CD4-positive, alpha-beta T cell treated with Interleukin-15 for 1 hour (primary cell): ENCODE data around the gene DIAPH2.

Experiments used
- DNase-seq: peaks from one replicate; pipeline ENCODE4 v3.0.0-alpha.2; 2020

DIAPH2 gene

DNA sequence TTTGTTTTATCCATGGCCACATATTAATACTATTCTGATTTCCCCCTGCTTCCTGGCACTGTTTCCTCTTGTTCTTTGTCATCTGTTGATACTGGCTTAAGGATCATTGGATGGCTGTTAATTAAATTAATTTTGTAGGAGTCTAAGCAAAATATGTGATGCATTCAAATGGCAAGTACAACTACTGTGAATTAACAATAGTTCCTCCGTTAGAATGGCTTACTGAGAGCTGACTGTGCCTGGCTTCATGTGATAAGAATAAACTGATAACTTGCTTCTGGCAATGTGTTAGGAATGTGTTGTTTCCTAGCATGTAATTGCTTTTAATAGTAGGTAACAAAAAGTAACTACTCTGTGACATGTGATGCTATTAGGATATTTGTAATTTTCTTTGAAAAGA lies 297.5 kb downstream of the DIAPH2 start:
- DNase-seq: no peak

DNA sequence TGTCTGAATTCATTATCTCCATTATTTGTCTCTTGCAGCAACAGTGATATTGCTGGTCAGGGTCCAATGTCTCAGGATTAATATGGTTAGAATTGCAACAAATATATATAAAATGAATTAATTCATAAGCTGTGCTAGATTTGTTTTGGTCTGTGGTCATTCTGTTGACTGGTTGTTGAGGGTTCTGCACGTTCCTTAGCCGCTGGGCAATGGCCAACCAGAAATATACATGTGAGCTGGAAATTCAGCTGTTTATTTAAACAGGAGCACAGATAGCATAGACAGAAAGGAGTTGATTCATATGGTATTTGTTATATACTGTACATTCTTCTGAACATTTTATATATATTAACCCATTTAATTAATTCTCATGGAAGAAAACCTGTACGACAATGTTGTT lies 299.9 kb downstream of the DIAPH2 start:
- no peak for DNase-seq

DNA sequence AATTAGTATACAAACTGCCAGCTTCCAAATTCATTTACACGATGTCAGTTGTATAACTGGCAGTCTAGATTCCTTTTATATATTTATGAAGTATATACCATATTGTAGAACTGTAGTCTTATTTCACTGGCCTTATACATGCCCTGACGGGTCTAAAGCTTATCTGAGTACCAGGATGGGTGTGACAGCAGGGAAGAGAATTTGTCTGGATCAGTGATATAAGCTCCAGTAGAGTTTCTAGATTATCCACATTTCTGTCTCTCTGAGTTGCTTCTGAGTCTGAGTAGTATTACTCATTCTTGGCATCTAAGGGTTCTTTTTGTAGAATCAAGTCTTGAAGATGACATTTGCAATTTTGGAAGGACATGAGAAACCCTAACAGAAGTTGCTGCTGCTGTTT lies 300.4 kb downstream of the DIAPH2 start:
- no peak for DNase-seq

DNA sequence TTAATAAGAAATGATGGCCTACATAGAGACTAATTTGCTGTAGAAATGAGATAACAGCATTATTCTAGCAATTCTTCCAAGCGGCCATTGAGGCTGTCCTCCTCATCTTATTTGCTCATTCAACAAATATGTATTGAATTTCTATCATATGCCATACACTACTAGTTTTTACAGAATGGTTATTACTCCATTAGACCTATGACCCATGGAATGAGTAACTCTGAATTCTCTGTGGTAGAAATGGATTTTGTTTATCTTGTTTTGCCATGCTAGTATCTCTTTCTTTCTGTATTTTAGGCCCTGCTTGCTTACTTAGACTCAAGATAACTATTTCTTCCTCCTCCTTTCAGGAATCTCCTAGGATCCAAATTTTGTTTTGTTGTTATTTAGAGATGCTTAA lies 302.6 kb downstream of the DIAPH2 start:
- no peak for DNase-seq

DNA sequence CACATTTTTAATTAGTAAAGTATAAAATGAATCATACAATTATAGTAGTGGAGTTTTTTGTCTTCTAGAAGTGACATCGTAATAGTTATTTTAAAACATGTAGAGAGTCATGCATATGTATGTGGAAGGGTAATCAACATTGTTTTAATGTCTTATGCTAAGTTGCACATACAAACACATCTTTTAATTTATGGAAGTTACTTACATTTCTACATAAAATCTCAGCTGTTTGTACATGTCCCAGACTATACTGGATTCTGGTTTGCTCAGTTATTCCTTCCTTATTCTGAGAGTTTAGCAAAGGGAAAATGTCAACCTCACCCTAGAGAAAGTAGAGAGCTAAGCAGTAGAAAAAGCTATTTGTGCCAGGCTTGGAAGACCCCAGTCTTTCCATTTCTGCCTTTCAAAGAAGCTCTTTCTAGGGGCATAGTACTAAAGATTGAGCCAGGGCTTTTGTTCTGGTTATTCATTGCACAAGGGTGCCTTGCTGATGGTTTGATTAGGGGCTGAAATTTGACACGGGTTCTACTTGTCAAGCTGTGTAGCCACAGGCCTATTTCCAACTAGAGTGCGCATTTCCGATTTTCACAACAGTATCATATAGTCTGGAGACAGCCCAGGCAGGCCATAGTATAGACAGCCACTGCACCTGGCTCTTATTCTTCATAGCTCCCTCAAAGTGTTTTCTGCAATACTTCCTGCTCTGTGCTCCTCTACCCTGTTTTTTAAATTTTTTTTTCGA lies 305.4 kb downstream of the DIAPH2 start:
- DNase-seq: no peak

DNA sequence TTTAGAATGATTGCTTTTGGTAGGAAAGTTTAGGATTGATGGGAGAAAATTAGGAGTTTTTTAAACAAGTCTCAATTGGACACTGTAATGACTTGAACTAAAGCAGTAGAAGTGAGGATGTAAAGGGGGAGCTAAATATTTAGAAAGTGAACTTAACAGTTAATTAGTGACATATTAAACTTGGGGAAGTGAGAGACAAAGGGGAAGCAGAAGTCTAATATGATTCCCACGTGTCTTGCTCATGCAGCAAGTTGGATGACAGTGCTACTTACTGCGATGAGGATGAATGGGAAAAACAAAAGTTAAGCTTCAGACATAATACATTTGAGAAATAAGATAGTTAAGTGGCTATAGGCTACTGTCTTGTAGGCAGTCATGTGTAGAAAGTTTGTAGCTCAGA lies 309.5 kb downstream of the DIAPH2 start:
- DNase-seq: no peak

DNA sequence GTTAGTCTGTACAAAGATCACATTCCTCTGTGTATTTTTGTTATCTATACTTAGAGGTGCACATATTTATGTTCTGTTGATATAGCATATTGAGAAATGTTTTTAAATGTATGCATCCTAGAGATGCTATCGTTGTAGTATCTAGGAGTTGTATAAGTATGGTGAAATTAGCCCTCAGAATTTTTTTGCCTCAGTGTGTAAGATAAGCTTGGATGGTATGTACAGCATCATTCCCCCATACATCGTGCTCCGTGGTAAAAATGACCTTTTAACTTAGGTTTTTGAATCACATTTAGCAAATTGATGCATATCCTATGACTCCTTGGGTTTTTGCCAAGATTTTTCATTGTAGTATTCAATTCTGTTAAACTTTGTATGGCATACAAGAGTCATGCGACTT lies 312.6 kb downstream of the DIAPH2 start:
- DNase-seq: no peak

DNA sequence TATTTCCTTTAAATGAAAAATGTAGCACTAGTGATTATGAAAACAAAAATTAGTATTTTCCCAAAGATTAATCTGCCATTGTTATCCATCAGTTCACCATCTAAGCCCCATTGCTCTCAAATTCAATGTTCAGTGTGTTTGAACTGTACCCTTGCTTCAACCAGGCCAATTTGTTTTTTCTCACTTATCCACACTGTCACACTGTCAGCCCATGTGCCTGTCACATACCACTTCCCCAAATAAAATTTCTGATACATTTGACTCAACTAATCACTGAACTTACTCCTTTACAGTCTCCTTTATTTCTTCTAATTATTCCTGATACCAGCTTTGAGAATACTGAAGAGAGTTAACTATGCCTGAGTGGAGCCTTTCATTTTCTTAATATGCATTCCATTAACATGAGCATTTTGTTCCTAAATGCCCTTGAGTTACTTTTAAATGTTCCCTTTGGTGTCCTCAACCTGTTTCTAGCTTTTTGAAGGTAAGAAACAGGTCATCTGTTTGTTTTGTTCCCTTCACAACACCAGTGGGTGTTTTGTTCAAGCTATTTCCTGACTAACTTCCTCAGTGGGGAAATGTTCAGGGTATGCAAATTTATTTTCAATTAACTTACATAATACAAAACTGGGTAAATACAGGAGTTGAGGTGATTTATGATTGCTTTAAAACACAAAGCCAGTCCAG lies 316.2 kb downstream of the DIAPH2 start:
- DNase-seq: no peak

DNA sequence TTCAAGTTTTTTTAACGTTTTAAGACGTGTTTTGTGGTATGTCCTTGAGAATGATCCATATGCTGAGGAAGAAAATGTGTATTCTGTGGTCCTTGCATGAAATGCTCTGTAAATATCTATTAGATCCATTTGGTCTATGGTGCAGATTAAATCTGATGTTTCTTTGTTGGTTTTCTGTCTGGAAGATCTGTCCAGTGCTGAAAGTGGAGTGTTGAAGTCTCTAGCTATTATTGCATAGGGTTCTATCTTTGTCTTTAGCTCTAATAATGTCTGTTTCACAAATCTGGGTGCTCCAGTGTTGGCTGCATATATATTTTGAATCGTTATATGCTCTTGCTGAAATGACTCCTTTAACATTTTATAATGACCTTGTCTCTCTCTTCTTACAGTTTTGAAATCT lies 321.5 kb downstream of the DIAPH2 start:
- DNase-seq: no peak

DNA sequence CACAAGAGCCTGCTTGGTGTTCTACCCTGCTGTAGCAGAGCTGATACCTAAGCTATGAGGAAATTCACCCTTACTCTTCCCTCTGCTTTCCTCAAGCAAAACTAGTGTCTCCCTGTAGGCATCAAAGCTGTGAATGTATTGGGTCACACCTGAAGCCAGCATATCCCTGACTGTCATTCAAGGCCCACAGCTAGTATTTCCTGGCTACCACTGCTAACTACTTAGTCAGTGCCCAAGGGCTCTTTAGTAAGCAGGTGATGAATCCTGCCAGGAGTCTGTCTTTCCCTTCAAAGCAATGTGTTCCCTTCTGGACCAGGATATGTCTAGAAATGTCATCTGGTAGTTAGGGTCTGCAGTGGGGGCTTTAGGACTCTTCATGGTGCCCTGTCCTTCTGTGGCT lies 324.7 kb downstream of the DIAPH2 start:
- no peak for DNase-seq

DNA sequence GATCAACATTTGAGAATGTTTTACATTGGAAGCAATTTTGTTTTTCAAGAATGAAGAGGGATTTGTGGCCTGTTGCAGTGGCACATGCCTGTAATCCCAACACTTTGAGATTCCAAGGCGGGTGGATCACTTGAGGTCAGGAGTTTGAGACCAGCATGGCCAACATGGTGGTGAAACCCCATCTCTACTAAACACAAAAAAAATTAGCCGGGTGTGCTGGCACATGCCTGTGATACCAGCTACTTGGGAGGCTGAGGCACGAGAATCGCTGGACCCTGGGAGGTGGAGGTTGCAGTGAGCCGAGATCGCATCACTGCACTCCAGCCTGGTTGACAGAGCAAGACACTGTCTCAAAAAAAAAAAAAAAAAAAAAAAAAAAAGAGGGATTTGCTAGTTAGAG lies 326.9 kb downstream of the DIAPH2 start:
- no peak for DNase-seq

DNA sequence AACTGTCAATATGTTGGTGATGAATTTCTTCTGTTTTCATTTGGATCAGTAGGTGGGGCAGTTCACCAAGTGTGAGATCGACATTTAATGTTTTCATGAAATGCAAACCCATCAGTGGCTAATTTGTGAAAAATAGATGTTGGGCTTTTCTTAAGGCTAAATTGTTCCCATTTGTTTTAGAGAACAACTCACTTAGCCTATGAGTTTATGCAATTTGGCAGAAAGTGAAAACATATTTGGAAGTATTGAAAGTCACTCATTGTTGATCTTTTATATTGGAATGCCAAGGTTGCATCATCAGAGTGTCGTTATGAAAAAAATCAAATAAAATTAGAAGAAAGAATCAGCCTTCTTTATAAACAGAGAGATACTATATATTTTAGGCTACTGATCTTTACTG lies 331.5 kb downstream of the DIAPH2 start:
- DNase-seq: no peak

DNA sequence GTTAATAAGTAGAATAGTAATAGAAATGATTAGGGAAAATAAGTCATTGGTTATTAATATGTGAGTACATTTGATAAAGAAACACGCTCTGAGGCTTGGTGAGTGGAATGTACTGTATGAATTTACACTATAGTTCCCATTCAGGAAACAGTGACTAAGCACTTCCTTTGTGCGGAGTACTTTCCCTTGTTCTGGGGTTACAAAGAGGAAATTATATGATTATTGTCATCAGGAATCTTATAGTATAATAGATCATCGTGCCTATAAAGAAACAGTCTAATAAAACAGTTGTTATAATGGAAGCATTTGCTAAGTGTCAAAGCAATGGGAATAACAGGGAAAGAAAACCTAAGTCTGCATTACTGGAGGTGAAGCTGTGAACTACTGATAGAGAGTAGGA lies 337.0 kb downstream of the DIAPH2 start:
- DNase-seq: no peak

DNA sequence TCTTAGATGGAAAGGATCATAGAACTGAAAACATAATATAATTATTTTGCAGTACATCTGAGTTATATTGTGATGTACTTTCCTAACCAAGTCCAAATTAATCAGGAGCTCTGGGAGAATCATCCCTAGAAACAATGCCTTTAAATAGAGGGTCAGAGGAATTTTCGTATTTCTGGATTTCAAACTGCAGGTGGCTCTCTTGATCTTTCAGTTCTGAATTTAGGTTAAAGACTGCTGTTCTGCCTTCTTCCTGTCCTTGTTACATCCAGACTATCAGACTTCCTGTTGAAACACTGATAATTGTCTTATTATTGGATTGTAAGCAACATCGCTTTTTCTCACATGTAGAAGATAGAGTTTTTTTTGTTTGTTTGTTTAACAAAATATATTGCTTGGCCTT lies 341.8 kb downstream of the DIAPH2 start:
- DNase-seq: no peak

DNA sequence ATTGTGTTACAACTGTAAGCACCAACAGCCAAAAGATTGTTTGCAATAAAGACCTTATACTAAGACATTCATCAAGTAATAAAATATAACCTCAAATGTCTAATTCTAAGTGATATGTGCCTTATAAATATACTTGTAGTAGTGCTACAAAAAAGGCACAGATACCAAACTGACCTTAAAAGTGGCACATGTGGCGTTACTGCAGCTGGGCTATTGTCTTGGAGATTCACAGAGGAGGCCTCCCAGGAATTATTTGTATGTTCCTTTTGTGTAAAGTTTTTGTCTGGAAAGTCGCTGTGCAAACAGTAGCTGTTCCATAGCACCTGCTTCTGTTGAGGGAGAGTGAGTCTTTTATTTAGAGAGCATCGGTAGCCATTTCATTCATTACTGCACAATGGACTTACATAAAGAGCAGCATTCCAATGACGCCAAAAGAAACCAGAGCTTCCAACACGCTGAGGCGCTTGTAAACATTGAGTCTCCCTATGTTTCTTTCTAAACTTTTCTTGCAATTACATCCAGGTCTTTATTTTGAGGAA lies 342.8 kb downstream of the DIAPH2 start:
- DNase-seq: no peak

DNA sequence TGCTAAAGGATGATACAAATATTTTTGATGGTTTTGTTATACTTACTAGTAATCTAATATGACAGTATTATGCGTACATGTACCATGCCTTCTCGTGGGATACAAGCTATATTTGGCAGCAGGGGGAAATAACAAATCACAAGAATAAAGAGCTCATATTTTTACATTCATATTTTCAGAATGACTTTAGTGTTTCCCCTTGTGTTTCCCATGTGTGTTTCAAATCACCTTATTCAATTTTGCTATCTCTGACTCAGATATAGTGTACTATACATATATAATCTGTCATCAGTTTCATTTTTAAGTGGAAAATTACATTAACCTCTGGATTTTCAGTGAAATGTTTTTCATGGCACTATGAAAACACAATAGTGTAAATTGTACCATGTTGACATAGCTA lies 345.8 kb downstream of the DIAPH2 start:
- no peak for DNase-seq

DNA sequence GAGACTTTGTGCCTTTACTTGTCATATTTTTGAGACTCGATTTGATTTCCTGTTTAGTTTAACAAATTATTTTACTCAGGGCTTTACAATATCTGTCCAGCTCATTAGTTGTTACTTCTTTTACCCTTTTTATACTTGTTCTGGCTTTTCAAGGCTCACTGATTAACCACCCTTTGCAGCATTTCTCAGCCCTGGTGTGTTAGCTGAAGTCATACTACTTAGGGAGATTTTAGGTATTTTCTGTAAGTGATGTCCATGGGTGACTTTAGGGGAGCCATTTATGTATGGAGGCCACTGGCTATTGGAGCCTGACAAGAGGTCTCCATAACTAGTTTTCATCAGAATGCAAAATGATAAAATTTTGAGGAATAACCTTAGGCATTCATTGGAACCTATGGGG lies 346.3 kb downstream of the DIAPH2 start:
- no peak for DNase-seq

DNA sequence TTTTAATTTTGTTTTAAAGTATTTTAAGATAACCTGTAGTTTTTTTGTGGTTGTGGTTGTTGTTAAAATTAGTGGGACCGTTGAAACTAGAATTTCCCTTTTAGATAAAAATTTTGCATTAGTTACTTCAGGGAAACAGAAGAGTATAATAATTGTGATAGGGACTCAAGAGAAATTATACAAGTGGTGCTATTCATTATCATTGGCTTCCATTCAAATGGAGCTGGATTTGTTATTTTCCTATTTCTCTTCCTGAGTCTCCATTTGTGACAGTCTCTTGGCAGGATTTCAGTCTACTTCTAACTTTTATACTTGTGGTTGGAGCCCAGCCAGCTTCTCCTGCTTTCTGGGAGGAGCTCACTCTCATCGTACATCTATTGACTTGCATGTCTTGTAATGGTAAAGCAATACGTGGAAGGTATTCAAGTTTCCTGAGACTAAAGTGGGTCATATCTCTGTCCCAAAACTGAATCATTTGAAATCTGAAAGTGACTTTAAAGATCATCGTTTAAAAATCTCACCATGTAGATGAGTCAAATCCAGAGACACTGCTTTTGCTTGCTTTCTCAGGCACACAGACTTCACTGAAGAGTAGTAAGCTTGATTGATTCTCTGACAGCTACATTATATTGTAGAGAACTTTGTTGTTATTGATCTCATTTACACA lies 354.9 kb downstream of the DIAPH2 start:
- DNase-seq: no peak

DNA sequence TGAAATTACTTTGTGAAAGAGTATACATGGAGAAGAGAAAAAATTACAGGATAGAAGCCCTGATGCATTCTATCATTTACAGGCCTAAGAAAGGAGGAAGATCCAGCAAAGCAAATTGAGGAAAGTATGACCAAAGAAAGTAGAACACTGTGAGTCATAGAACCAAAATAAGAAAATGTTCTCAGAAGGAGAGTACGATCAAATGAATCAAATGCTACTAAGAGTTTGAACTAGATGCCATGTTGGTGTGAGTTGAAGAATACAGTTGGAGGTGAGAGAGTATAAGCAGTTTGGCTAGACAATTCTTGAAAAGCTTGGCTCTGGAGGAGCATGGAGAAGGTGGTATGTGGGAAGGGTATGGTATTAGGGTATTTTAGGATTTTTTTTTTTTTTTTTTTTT lies 360.8 kb downstream of the DIAPH2 start:
- DNase-seq: no peak

DNA sequence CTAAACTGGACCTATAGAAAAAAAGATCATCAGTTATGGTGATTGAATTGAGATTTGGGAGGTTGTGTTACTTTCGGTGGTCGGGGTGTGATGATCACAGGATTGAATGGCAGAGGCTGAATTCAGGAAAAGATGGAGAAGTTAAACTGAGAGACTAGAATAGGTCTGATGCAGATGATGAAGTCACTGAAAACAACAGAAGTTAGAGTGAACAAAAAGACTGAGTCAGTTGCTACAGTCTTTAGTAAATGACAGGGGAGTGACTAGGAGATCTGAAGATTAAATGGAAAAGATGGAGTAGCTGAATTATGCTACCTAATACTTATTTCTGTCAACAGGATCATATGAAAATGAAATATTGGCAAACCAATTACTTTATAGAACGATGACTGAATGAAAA lies 362.2 kb downstream of the DIAPH2 start:
- no peak for DNase-seq

DNA sequence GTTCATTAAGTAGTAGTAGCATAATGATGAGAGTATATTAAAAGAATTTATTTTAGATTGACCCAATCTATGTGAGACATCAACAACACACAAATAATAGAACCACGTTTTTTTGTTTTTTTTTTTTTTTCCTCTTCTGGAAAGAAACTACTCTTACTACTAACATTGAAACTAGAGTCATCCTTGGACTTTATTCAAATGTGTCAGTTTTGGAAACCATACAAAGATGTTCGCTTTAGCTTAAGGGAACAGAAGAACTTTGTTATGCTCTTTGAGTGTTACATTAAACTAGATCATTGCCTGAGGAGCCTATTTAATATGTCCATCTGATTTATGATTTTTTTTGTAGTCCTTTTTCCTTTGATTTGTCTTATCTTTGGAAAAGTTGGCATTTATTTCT lies 365.8 kb downstream of the DIAPH2 start:
- DNase-seq: no peak

DNA sequence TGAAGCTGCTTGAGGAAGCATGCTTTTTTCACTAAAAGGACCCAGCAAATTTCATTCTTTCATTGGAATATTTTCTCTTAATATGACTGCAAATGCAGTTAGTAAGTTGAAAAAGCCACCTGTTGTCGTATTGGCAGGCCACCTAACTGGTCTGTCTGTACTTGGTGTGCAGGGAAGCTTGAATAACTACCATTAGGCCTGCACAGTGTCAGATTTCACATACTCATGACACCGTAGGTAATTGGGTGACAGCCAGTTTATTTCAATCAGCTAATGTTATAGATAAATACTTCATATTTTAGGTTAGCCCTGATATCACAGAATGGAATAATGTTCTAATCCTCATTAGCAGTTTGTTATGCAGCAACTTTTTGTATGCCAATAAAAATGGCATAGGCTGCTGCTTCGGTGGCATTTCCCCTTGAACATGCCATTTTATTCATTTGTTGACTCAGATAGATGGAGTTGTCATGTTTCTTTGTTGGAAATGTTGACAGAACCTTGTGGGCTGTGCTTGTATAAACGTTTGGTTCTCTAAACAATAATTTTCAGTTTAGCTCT lies 372.8 kb downstream of the DIAPH2 start:
- DNase-seq: no peak

DNA sequence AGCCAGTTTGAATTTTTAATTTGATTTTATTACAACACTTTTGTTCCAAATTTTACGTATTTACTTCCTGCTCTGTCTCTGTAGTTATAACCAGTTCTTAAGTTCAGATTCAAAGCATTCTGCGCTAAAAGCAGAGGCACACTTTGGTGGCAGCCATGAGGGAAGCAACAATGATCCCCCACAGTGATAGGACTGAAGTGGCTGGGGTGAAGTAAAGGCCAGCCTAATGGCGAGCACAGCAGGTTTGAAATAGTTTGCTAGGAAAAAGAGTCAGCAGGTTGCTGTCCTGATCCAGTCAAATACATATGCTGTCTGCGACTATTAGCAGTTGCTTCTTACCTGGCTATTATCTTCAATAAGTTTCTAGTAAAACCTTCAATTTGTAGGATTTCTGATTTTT lies 375.4 kb downstream of the DIAPH2 start:
- no peak for DNase-seq

DNA sequence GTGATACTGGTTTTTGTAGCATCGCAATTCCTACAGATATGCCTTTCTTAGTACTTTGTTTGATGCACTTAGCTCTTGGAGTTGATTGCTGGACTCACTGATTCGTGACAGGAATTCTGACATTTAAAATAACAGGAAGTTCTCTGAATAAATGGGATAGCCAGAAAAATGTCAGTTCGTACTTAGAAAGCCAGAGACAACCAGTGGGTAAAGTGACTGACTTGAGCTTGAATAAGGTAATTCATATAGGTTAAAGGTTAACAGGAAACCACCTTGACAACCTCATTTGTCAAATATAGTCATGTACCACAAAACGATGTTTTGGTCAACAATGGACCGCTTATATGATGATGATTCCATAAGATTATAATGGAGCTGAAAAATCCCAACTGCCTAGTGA lies 380.4 kb downstream of the DIAPH2 start:
- no peak for DNase-seq
